Kidney (tissue), 14 donors: ENCODE results near the gene NCOA3. TPM values are rescaled to one million over a fixed set of nuclear protein-coding genes. Genes with fewer than 3 reads are reported as not detected.
A peak's percentile ranks its signal among the peaks of the same experiment; 100 is the strongest.

Experiments
- DNase-seq, 5 donors: peaks; one replicate each; pipeline ENCODE4 v3.0.0-alpha.2; 2013 to 2020
- FAIRE-seq: peaks from 2 replicates; lab custom pipeline; 2012; peaks lifted over from hg19 to GRCh38; lab: Jason Lieb, UNC
- H3K27ac ChIP-seq, 2 donors: one replicate each; pipeline ENCODE4 v1.7.0; 2013; ENCODE audit warnings: low read depth in 2 of 2, low read length in 2 of 2, inconsistent platforms in 1 of 2
- H3K27me3 ChIP-seq: one replicate; pipeline ENCODE4 v1.7.1; 2013; ENCODE audit warnings: low read length, inconsistent platforms; ENCODE audit not compliant: control insufficient read depth, insufficient read depth
- H3K36me3 ChIP-seq, 3 donors: one replicate each; pipeline versions ENCODE4 v1.7.0 to v1.7.1; 2013; ENCODE audit warnings: low read length in 3 of 3, control low read depth in 1 of 3, inconsistent platforms in 1 of 3; ENCODE audit not compliant: insufficient read depth in 3 of 3, control insufficient read depth in 2 of 3
- H3K4me1 ChIP-seq, 3 donors: one replicate each; pipeline versions ENCODE4 v1.7.0 to v1.7.1; 2013; ENCODE audit warnings: low read length in 3 of 3, inconsistent platforms in 1 of 3, low read depth in 1 of 3; ENCODE audit not compliant: control insufficient read depth in 2 of 3, insufficient read depth in 2 of 3
- H3K4me3 ChIP-seq, 3 donors: one replicate each; pipeline versions ENCODE4 v1.7.0 to v1.8.1; 2013; ENCODE audit warnings: low read length in 3 of 3, control low read depth in 1 of 3, inconsistent platforms in 1 of 3
- H3K9ac ChIP-seq, 3 donors: one replicate each; pipeline versions ENCODE4 v1.7.0 to v1.7.1; 2013; ENCODE audit warnings: low read length in 3 of 3, control low read depth in 1 of 3, inconsistent platforms in 1 of 3
- H3K9me3 ChIP-seq, 3 donors: one replicate each; pipeline versions ENCODE4 v1.7.0 to v1.7.1; 2013; ENCODE audit warnings: low read length in 3 of 3, control low read depth in 1 of 3, inconsistent platforms in 1 of 3; ENCODE audit not compliant: control insufficient read depth in 2 of 3, insufficient read depth in 1 of 3
- CTCF ChIP-seq: IDR thresholded peaks from 3 replicates; pipeline ENCODE4 v1.5.1; 2012; ENCODE audit warnings: mild to moderate bottlenecking, moderate library complexity, borderline replicate concordance; ENCODE audit not compliant: insufficient read depth; ENCODE audit errors: extremely low read depth
- intact Hi-C: fragments of 100-400 bp; cut with DNase I; formaldehyde crosslinking; loops from one replicate; pipeline ENCODE4 v1.11.1; 2022
- polyA plus RNA-seq: library from polyadenylated mRNA; stranded (reverse); fragments of 350-450 nt; fragmentation: Illumina TruSeq; extraction: RNeasy Lipid Tissue Mini Kit (QIAGEN cat#74804); gene quantifications from one replicate; pipeline ENCODE4 v1.2.3, GENCODE V29; 2014; ENCODE audit warnings: low read depth, low replicate concordance; ENCODE audit not compliant: insufficient read depth
- total RNA-seq: library from RNA; stranded (reverse); fragmentation: NEBNext Ultra II Directional; extraction: Animal tissue kit (Norgen Biotek cat#: 25700); gene quantifications from one replicate; pipeline ENCODE4 v1.2.1, GENCODE V29; 2021
- donor health status: control.
- donor health status: control.
- donor health status: control.
- donor health status: control.
- donor health status: control.
- donor health status: DM: yes; HTN: yes; CAD: no.
- donor health status: Normal renal cell carcinoma (clear cell type).

NCOA3 gene
- total and polyA plus RNA-seq, 2 donors from 2014 or later: 4.9 to 38.8 TPM

- Histone ChIP-seq H3K9me3 (peaks cover 0 to 23% (median 7%) of the 10 kb centered on the region in 3 donors), H3K27ac (no peak overlapping the region), H3K9ac (no peak overlapping the region), H3K36me3 (peaks cover 0 to 5% (median 0%) of the 10 kb centered on the region in 3 donors), H3K4me1 (peaks cover 0 to 2% (median 0%) of the 10 kb centered on the region in 3 donors), H3K4me3 (no peak overlapping the region), H3K27me3 (no peaks in the 10 kb centered on the region)
- no peak for TF ChIP-seq CTCF
- peak in 1 of 5 donors; percentile 11 for DNase-seq
- no peak for FAIRE-seq
- intact Hi-C loops: no loop called here
These were observed 189.9 kb downstream of the NCOA3 start for GRCh38 chr20:47691625-47692024.

GRCh38 chr20:47694021-47694818, 192.5 kb downstream of the NCOA3 start:
- intact Hi-C loops: no loop called here
- FAIRE-seq (no peak), DNase-seq (peak in 1 of 5 donors; percentile 62)
- no peak for TF ChIP-seq CTCF
- Histone ChIP-seq H3K4me1 (peaks cover 0 to 2% (median 0%) of the 10 kb centered on the region in 3 donors), H3K36me3 (peaks cover 0 to 5% (median 0%) of the 10 kb centered on the region in 3 donors), H3K9ac (no peak overlapping the region), H3K4me3 (no peak overlapping the region), H3K27ac (no peak overlapping the region), H3K9me3 (peaks cover 0 to 23% (median 7%) of the 10 kb centered on the region in 3 donors), H3K27me3 (no peaks in the 10 kb centered on the region)

- no peak overlapping the region for H3K4me3 ChIP-seq
- H3K9ac ChIP-seq: no peak overlapping the region
- H3K36me3 ChIP-seq: peaks cover 0 to 6% (median 5%) of the 10 kb centered on the region in 3 donors
- H3K27ac ChIP-seq: no peak overlapping the region
- H3K9me3 ChIP-seq: peaks cover 0 to 13% (median 3%) of the 10 kb centered on the region in 3 donors
- no peak for TF ChIP-seq CTCF
- intact Hi-C loops: no loop called here
- no peaks in the 10 kb centered on the region for H3K4me1 ChIP-seq
- peak in 1 of 5 donors; percentile 53 for DNase-seq
- no peak for FAIRE-seq
- H3K27me3 ChIP-seq: no peaks in the 10 kb centered on the region
These were observed 195.2 kb downstream of the NCOA3 start for GRCh38 chr20:47696856-47697255.
